ENCODE results near the gene ARPC5L.

The ARPC5L gene

GRCh38 chr9:124846969-124847368 lies 15.0 kb upstream of the ARPC5L start:
- no peak overlapping the region for H3K4me3 ChIP-seq (ENCODE audit: low read depth, low read length)
- TF ChIP-seq CTCF (IDR thresholded peaks at IDR 0.05; ENCODE audit: insufficient read depth, low read length, missing control alignments) = no peak
- ChIA-PET POLR2A (no interaction called here), CTCF (interaction anchor here (0.6 to 42.1 kb wide), 5 partner anchors 9 to 295 kb away, joined by 3 to 2098 read pairs (median 3); partner anchors contain the start of genes NR6A1 and OLFML2A)
- no peak for DNase-seq (ENCODE audit: low read depth, low spot score)

GRCh38 chr9:124849801-124850200 lies 12.1 kb upstream of the ARPC5L start:
- POLR2A ChIA-PET = no interaction called here
- DNase-seq (ENCODE audit: low read depth, low spot score) = no peak
- no peak overlapping the region for H3K4me3 ChIP-seq (ENCODE audit: low read depth, low read length)
- no peak for TF ChIP-seq CTCF (IDR thresholded peaks at IDR 0.05; ENCODE audit: insufficient read depth, low read length, missing control alignments)
- CTCF ChIA-PET = interaction anchor here (0.7 to 42.1 kb wide), 7 partner anchors 9 to 85 kb away, joined by 3 to 2098 read pairs (median 7); partner anchors contain the start of genes ARPC5L, NR6A1, OLFML2A and RPL35

GRCh38 chr9:124852121-124852828 lies 9.7 kb upstream of the ARPC5L start:
- peak overlapping the region; percentile 60; the same call in 1 of the 2 replicates for H3K4me3 ChIP-seq (ENCODE audit: low read depth, low read length)
- ChIA-PET POLR2A (interaction anchor here (0.8 to 1.5 kb wide), 2 partner anchors 9 to 73 kb away, joined by 4 to 12 read pairs; no protein-coding TSS in a partner anchor), CTCF (interaction anchor here (0.7 to 42.1 kb wide), 36 partner anchors 10 to 539 kb away, joined by 3 to 2098 read pairs (median 4); partner anchors contain the start of genes ARPC5L, NR6A1, OLFML2A and RPL35)
- no peak for DNase-seq (ENCODE audit: low read depth, low spot score)
- no peak for TF ChIP-seq CTCF (IDR thresholded peaks at IDR 0.05; ENCODE audit: insufficient read depth, low read length, missing control alignments)

- peak; percentile 89 for TF ChIP-seq CTCF (IDR thresholded peaks at IDR 0.05; ENCODE audit: insufficient read depth, low read length, missing control alignments)
- no peak for DNase-seq (ENCODE audit: low read depth, low spot score)
- H3K4me3 ChIP-seq (ENCODE audit: low read depth, low read length) = peak within 1 kb of the TSS; percentile 60
- CTCF ChIA-PET = interaction anchor here (0.6 to 42.1 kb wide), 50 partner anchors 9 to 538 kb away, joined by 3 to 2098 read pairs (median 5); partner anchors contain the start of genes ARPC5L, NR6A1, OLFML2A and RPL35
- POLR2A ChIA-PET = interaction anchor here (1.2 to 1.6 kb wide), 3 partner anchors 9 to 80 kb away, joined by 6 to 12 read pairs (median 7); partner anchors contain the start of gene ARPC5L
Measured at GRCh38 chr9:124852829-124853531, 8.9 kb upstream of the ARPC5L start, which contains the start of gene WDR38. Gene WDR38, plus strand, starts transcription at chr9:124853460. Its CDS starts 72 bp downstream, at chr9:124853532.

GRCh38 chr9:124853605-124854143 lies 8.3 kb upstream of the ARPC5L start:
- peak overlapping the region; percentile 60; the same call in 1 of the 2 replicates for H3K4me3 ChIP-seq (ENCODE audit: low read depth, low read length)
- POLR2A ChIA-PET = interaction anchor here (1.2 to 1.6 kb wide), 3 partner anchors 9 to 81 kb away, joined by 6 to 12 read pairs (median 7); partner anchors contain the start of gene ARPC5L
- CTCF ChIA-PET = interaction anchor here (0.6 to 42.1 kb wide), 33 partner anchors 8 to 537 kb away, joined by 3 to 2098 read pairs (median 6); partner anchors contain the start of genes ARPC5L, NR6A1, OLFML2A and RPL35
- TF ChIP-seq CTCF (IDR thresholded peaks at IDR 0.05; ENCODE audit: insufficient read depth, low read length, missing control alignments) = no peak
- DNase-seq (ENCODE audit: low read depth, low spot score) = no peak
